Stimulated activated CD4-positive, alpha-beta T cell treated with anti-CD3 and anti-CD28 coated beads, Interleukin-4, amount 100 ng/mL, for 24 hours (primary cell): ENCODE results near the gene CTDSP2.
"Not testable (repeated sequence)": the region's sequence is repeated elsewhere in the genome, so short reads cannot be mapped to it uniquely, and the experiment has no call there.

Source experiments
- DNase-seq: peaks from one replicate; pipeline ENCODE4 v3.0.0-alpha.2; 2020

Gene CTDSP2

GRCh38 chr12:57779736-57780135, 66.8 kb downstream of the CTDSP2 start:
- no peak for DNase-seq

GRCh38 chr12:57777911-57778310, 68.6 kb downstream of the CTDSP2 start:
- DNase-seq = no peak

- no peak for DNase-seq
These were observed 69.2 kb downstream of the CTDSP2 start for GRCh38 chr12:57777367-57777766.

- no peak for DNase-seq
These were observed 70.3 kb downstream of the CTDSP2 start for GRCh38 chr12:57776247-57776587.

- DNase-seq = no peak
These were observed 70.8 kb downstream of the CTDSP2 start for GRCh38 chr12:57775563-57776246.

DNA sequence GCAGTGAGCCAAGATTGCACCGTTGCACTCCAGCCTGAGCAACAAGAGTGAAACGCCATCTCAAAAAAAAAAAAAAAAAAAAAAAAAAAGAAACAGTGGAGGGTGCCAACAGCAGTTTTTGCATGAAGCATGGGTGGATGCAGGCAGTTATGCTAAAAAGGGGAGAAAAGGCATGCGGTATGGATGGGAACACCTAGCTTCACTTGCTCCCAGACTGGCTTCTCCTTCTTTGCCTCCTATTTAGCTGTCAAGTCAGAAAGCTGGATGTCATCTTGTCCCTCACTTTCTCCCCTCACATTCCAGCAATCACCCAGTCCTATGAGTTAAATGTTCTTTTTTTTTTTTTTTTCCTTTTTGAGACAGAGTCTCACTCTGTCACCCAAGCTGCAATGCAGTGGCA, 71.5 kb downstream of the CTDSP2 start:
- DNase-seq = no peak

DNA sequence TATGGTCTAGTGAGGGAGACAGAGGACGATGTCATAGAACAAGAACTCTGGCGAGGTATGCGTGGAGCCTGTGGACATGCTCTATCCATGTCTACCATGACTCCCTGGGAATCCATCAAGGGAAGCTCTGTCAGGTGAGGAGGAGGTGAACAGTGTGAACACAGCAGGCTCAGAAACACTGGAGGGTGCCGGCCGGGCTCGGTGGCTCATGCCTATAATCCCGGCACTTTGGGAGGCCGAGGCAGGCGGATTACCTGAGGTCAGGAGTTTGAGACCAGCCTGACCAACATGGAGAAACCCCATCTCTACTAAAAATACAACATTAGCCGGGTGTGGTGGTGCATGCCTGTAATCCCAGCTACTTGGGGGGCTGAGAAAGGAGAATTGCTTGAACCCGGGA, 71.9 kb downstream of the CTDSP2 start:
- DNase-seq = not testable (repeated sequence)

DNA sequence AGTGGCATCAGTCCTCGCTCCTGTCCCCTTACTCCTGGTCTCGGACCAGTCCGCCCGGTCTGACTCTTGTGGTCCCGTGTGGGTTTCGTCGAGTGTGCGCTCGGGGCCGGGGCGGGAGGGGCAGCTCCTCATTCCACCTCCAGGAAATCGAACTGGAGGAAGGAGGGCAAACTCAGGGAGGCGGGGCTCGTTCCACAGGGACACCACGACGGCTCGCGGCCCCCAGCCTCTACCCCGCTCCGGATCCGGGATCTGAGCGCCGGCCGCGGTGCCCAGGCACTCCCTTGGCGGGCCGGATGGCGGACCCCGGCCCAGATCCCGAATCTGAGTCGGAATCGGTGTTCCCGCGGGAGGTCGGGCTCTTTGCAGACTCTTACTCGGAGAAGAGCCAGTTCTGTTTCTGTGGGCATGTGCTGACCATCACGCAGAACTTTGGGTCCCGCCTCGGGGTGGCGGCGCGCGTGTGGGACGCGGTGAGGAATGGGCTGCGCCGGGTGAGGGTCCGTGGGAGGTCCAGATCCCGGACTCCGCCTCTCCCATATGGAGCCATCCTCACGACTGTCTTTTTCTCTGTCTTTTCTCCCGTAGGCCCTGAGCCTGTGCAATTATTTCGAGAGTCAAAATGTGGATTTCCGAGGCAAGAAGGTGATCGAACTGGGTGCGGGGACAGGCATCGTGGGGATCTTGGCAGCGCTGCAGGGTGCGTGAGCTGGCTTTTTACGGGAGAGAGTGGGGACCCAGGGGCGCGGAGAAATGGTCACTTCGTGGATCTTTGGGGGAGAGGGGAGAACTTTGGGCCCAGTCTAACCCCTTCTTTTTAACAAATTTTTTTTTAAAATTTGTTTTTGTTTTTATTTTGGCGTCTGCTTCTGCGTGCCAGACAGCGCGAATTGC, 73.9 kb downstream of the CTDSP2 start, which contains the start of gene EEF1AKMT3:
Gene EEF1AKMT3, plus strand, starts transcription at position 186 of the 894 bp plus-strand sequence. Its CDS starts 111 bp downstream, at position 297.
- DNase-seq = peak; percentile 49

DNA sequence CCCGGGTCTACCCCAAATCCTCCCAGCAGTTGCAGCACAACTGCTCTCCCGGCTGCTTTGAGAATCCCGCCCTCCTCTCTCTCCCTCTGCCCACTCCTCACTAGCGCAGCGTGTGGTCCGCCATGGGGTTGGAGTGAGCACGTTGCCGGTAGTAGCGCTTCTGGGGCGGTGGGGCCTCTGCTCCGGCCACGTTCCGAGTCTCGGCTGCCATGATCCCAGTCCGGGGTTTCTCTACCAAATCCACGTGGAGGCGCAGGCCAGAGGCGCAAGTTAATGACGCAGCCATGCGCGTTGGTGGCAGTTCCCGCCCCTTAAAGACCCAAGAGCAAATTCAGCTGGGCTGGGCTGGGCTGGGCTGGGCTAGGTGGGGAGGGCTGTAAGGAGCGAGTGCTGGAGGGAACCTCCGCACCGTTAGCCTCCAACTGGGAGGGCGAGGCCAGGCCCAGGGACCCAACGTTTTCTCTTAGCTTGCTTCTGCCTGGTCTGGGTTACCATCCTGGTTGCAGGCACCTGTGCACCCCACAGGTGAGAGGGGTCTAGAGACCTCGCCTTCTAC, 74.6 kb downstream of the CTDSP2 start, which contains the start of gene METTL1:
Gene METTL1, minus strand, starts transcription at position 233 of the 556 bp plus-strand sequence. Its CDS starts 22 bp downstream, at position 211.
- peak; percentile 95 for DNase-seq

DNA sequence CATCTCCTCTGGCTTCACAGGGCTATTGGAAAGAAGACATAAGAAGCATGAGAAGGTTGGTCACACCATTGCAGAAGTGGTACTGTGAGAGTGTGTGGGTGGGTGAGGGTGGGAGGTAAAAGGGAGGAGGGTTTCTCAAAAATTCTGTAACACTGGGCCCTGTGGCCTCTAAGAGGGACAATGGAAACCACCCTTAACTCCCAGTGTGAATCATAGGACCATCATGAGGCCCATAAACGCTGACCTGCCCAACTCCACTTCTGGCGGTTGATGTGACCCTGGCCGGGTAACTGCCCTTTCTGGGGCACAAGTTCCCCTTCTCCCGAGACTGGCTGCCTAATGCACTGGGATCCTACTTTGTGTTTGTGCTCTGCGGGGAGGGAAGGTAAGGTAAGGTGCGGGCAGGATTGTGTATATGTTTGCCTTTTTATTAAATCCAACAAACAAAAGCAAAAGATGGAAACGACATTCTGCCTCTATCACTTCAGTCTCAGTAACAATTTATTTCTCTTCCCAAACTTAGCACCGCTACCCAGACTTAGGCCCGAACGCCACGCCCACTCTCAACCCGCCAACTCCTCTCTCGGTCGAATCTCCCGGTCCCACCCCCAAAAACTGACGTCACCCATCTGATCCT, 75.2 kb downstream of the CTDSP2 start:
- DNase-seq = peak; percentile 95

GRCh38 chr12:57770734-57771133, 75.8 kb downstream of the CTDSP2 start:
- no peak for DNase-seq
